Measurements from ENCODE around the gene STK25.

DNA sequence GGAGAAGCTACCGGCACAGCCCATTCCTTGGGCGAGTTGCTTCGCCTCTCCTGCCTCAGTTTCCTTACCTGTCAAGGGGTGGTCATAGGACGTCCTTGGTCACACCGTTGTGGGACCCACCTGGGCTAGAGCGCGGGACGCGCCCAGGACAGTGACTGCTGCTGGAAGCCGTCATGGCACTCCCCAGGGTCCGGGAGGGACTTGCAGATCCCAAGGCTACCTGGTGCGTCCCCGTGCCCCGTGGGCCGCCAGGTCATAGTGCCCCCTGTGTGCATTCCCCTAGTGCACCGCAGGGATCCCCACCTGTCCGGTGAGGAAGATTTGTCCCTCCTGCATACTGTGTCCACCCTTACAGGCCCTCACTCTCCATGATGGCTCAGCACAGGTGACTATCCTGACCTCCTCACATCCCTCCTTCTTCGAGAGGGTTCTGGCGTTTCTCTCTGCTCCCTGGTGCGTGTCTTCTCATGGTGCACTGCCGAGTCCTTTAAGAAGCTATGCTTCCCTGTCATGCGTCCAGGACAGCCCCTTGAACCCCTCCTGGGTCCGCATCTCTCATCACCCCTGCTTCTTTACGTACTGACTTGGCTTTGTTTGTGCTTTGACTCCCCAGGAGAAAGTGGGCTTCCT is 886 bp upstream of the STK25 start:
- TF ChIP-seq, protein P1, sequence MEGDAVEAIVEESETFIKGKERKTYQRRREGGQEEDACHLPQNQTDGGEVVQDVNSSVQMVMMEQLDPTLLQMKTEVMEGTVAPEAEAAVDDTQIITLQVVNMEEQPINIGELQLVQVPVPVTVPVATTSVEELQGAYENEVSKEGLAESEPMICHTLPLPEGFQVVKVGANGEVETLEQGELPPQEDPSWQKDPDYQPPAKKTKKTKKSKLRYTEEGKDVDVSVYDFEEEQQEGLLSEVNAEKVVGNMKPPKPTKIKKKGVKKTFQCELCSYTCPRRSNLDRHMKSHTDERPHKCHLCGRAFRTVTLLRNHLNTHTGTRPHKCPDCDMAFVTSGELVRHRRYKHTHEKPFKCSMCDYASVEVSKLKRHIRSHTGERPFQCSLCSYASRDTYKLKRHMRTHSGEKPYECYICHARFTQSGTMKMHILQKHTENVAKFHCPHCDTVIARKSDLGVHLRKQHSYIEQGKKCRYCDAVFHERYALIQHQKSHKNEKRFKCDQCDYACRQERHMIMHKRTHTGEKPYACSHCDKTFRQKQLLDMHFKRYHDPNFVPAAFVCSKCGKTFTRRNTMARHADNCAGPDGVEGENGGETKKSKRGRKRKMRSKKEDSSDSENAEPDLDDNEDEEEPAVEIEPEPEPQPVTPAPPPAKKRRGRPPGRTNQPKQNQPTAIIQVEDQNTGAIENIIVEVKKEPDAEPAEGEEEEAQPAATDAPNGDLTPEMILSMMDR (IDR thresholded peaks at IDR 0.05 in 8 of 11, conservative IDR thresholded peaks at IDR 0.05 in 3 of 11) = no peak
- TF ChIP-seq POLR2AphosphoS5 (IDR thresholded peaks at IDR 0.05) (no peak), POLR2A (IDR thresholded peaks at IDR 0.05) (no peak)
